ENCODE data around the gene TRIM44.

- TF ChIP-seq POLR2AphosphoS5 (IDR thresholded peaks at IDR 0.05) (no peak), CTCF (IDR thresholded peaks at IDR 0.05) (no peak), POLR2A (IDR thresholded peaks at IDR 0.05) (no peak), EP300 (IDR thresholded peaks at IDR 0.05) (no peak)
Observed at GRCh38 chr11:35632301-35632700, 30.3 kb upstream of the TRIM44 start.
